ENCODE measurements around the gene APOBEC3B.

The APOBEC3B gene

DNA sequence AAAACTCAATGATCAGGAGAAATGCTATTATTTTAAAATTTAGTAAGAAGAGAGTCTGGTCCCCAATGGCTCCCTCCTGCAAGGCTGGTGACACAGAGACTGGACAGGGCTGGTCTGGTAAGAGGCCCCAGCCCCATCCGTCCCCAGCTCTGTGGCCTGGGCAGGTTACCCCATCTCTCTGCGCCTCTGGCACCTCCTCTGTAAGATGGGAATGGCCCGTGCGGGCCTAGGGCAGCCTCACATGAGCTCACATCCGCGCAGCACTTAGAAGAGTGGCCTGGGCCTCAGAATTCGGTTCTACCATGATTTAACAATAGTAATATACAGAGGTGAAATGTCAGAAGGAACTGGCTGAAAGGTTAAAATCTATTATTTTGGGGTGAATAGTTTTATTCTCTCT lies 59.8 kb downstream of the APOBEC3B start:
- no peak overlapping the region; the same call in 1 of the 2 replicates for H3K27ac ChIP-seq
- TF ChIP-seq CTCF (IDR thresholded peaks at IDR 0.05) (no peak), ZFX (IDR thresholded peaks at IDR 0.05; ENCODE audit: borderline replicate concordance) (no peak)
